ENCODE results near the gene FBRSL1.

The FBRSL1 gene

GRCh38 chr12:132495165-132495544, 5.2 kb downstream of the FBRSL1 start:
- TF ChIP-seq CTCF (conservative IDR thresholded peaks at IDR 0.05; ENCODE audit: low read depth, low read length): no peak
- H3K4me1 ChIP-seq (ENCODE audit: low read depth, poor library complexity, severe bottlenecking): no peaks in the 10 kb centered on the region
- H3K4me2 ChIP-seq: no peak overlapping the region
- H3K36me3 ChIP-seq (ENCODE audit: insufficient read depth): no peaks in the 10 kb centered on the region
- H3K27me3 ChIP-seq (ENCODE audit: insufficient read depth, low read depth): no peaks in the 10 kb centered on the region
- no peak overlapping the region for H3K9ac ChIP-seq
- H4K20me1 ChIP-seq (ENCODE audit: insufficient read depth): no peaks in the 10 kb centered on the region
- no peak overlapping the region for H3K27ac ChIP-seq
- no peaks in the 10 kb centered on the region for H3K79me2 ChIP-seq (ENCODE audit: insufficient read depth, low read depth)
- no peak overlapping the region for H2AFZ ChIP-seq (ENCODE audit: low read depth)
- no peak overlapping the region for H3K4me3 ChIP-seq (IDR thresholded peaks at IDR 0.05; ENCODE audit: insufficient read depth, low read depth, low read length)

- Histone ChIP-seq H3K9ac (no peak overlapping the region), H3K36me3 (ENCODE audit: insufficient read depth) (no peaks in the 10 kb centered on the region), H3K4me1 (ENCODE audit: low read depth, poor library complexity, severe bottlenecking) (no peaks in the 10 kb centered on the region), H3K27ac (no peak overlapping the region), H4K20me1 (ENCODE audit: insufficient read depth) (no peaks in the 10 kb centered on the region), H3K4me3 (IDR thresholded peaks at IDR 0.05; ENCODE audit: insufficient read depth, low read depth, low read length) (no peak overlapping the region), H3K79me2 (ENCODE audit: insufficient read depth, low read depth) (no peaks in the 10 kb centered on the region), H3K27me3 (ENCODE audit: insufficient read depth, low read depth) (no peaks in the 10 kb centered on the region), H3K4me2 (no peak overlapping the region), H2AFZ (ENCODE audit: low read depth) (no peak overlapping the region)
- no peak for TF ChIP-seq CTCF (conservative IDR thresholded peaks at IDR 0.05; ENCODE audit: low read depth, low read length)
Measured at GRCh38 chr12:132495629-132496357, 5.8 kb downstream of the FBRSL1 start.

- H3K4me3 ChIP-seq (IDR thresholded peaks at IDR 0.05; ENCODE audit: insufficient read depth, low read depth, low read length): no peak overlapping the region
- H3K4me1 ChIP-seq (ENCODE audit: low read depth, poor library complexity, severe bottlenecking): no peaks in the 10 kb centered on the region
- no peaks in the 10 kb centered on the region for H3K79me2 ChIP-seq (ENCODE audit: insufficient read depth, low read depth)
- no peak overlapping the region for H3K4me2 ChIP-seq
- no peaks in the 10 kb centered on the region for H4K20me1 ChIP-seq (ENCODE audit: insufficient read depth)
- no peak overlapping the region for H3K9ac ChIP-seq
- TF ChIP-seq CTCF (conservative IDR thresholded peaks at IDR 0.05; ENCODE audit: low read depth, low read length): no peak
- no peaks in the 10 kb centered on the region for H3K27me3 ChIP-seq (ENCODE audit: insufficient read depth, low read depth)
- H2AFZ ChIP-seq (ENCODE audit: low read depth): no peak overlapping the region
- no peak overlapping the region for H3K27ac ChIP-seq
- no peaks in the 10 kb centered on the region for H3K36me3 ChIP-seq (ENCODE audit: insufficient read depth)
Measured at GRCh38 chr12:132496358-132496669, 6.4 kb downstream of the FBRSL1 start.

- no peak for TF ChIP-seq CTCF (conservative IDR thresholded peaks at IDR 0.05; ENCODE audit: low read depth, low read length)
- Histone ChIP-seq H3K79me2 (ENCODE audit: insufficient read depth, low read depth) (no peaks in the 10 kb centered on the region), H3K4me2 (no peak overlapping the region)
Measured at GRCh38 chr12:132496710-132497109, 6.8 kb downstream of the FBRSL1 start.

More at GRCh38 chr12:132496710-132497109, 6.8 kb downstream of the FBRSL1 start:
- Histone ChIP-seq H3K4me3 (IDR thresholded peaks at IDR 0.05; ENCODE audit: insufficient read depth, low read depth, low read length) (no peak overlapping the region), H3K4me1 (ENCODE audit: low read depth, poor library complexity, severe bottlenecking) (no peaks in the 10 kb centered on the region), H3K9ac (no peak overlapping the region), H2AFZ (ENCODE audit: low read depth) (no peak overlapping the region), H3K36me3 (ENCODE audit: insufficient read depth) (no peaks in the 10 kb centered on the region), H4K20me1 (ENCODE audit: insufficient read depth) (no peaks in the 10 kb centered on the region), H3K27ac (no peak overlapping the region), H3K27me3 (ENCODE audit: insufficient read depth, low read depth) (no peaks in the 10 kb centered on the region)

Measured in KMS-11 (cell line).